HL-60 (cell line): ENCODE data around the gene AAMP.

Experiments used
- DNase-seq, 2 experiments: peaks; one replicate each; pipeline ENCODE4 v3.0.0-alpha.2; 2010 to 2020; ENCODE audit warnings: low read depth in 1 of 2, low spot score in 1 of 2
- H3K27ac ChIP-seq: fragments of 250-450 bp; sonication (Bioruptor Pico); replicated peaks from 2 replicates; pipeline ENCODE4 v1.5.1; 2020; ENCODE audit warnings: mild to moderate bottlenecking, moderate library complexity
- H3K27me3 ChIP-seq: fragments of 250-450 bp; sonication (Bioruptor Pico); 2 replicates; pipeline ENCODE4 v1.5.1; 2021; ENCODE audit warnings: mild to moderate bottlenecking, moderate library complexity; ENCODE audit not compliant: insufficient read depth, poor library complexity, severe bottlenecking
- H3K4me3 ChIP-seq: replicated peaks from 2 replicates; pipeline ENCODE4 v1.5.1; 2011; ENCODE audit warnings: mild to moderate bottlenecking, control low read depth, low read length; ENCODE audit not compliant: insufficient read depth
- CTCF ChIP-seq: IDR thresholded peaks from one replicate; pipeline ENCODE4 v1.5.1; 2011; ENCODE audit warnings: low read length, control low read depth, inconsistent platforms; ENCODE audit not compliant: insufficient read depth
- GABPA ChIP-seq: IDR thresholded peaks from 2 replicates; pipeline ENCODE4 v1.6.1; 2012; ENCODE audit warnings: low read depth
- POLR2AphosphoS5 ChIP-seq: IDR thresholded peaks from 2 replicates; pipeline ENCODE4 v1.6.1; 2012; ENCODE audit warnings: low read depth
- REST ChIP-seq: IDR thresholded peaks from 2 replicates; pipeline ENCODE4 v1.6.1; 2012; ENCODE audit warnings: low read depth; ENCODE audit not compliant: insufficient replicate concordance
- SPI1 ChIP-seq: IDR thresholded peaks from 2 replicates; pipeline ENCODE4 v1.6.1; 2012; ENCODE audit warnings: low read depth, mild to moderate bottlenecking, borderline replicate concordance

AAMP gene

GRCh38 chr2:218298314-218298875, 28.5 kb upstream of the AAMP start:
- DNase-seq: no peak
- Histone ChIP-seq H3K4me3 (no peak overlapping the region), H3K27me3 (no peaks in the 10 kb centered on the region), H3K27ac (no peak overlapping the region)
- TF ChIP-seq SPI1 (no peak), GABPA (no peak), POLR2AphosphoS5 (no peak), CTCF (no peak), REST (no peak)

- Histone ChIP-seq H3K27ac (no peak overlapping the region), H3K27me3 (no peaks in the 10 kb centered on the region), H3K4me3 (no peak overlapping the region)
- TF ChIP-seq GABPA (no peak), SPI1 (no peak), POLR2AphosphoS5 (no peak), REST (no peak), CTCF (no peak)
- DNase-seq: no peak
Measured at GRCh38 chr2:218296847-218297246, 26.9 kb upstream of the AAMP start.

GRCh38 chr2:218296200-218296599, 26.3 kb upstream of the AAMP start:
- H3K27me3 ChIP-seq: no peaks in the 10 kb centered on the region
- no peak overlapping the region for H3K27ac ChIP-seq
- TF ChIP-seq REST (no peak), GABPA (no peak), SPI1 (no peak), POLR2AphosphoS5 (no peak), CTCF (no peak)
- DNase-seq: no peak
- no peak overlapping the region for H3K4me3 ChIP-seq
